GM18870 (cell line): ENCODE results near the gene ADAMTS13.

ENCODE experiments used
- ATAC-seq: cut with Tn5 transposase; IDR thresholded peaks from one replicate; pipeline ENCODE4 v1.9.1; 2021; ENCODE audit warnings: moderate library complexity; ENCODE audit not compliant: unreplicated experiment

The ADAMTS13 gene

GRCh38 chr9:133505901-133506652, 83.9 kb downstream of the ADAMTS13 start:
- ATAC-seq, result no peak

- ATAC-seq, result no peak
Observed at GRCh38 chr9:133506653-133507038, 84.5 kb downstream of the ADAMTS13 start.

GRCh38 chr9:133507246-133507965, 85.2 kb downstream of the ADAMTS13 start:
- no peak for ATAC-seq

GRCh38 chr9:133508046-133508445, 85.9 kb downstream of the ADAMTS13 start:
- ATAC-seq, result no peak
